DOHH2 (cell line): ENCODE data around the gene RPTOR.

Experiments used
- H3F3A ChIP-seq: fragments of 200-600 bp; sonication (generic), shearing (Covaris generic); 2 replicates; pipeline ENCODE4 v1.6.0; 2016; ENCODE audit warnings: antibody characterized with exemption, mild to moderate bottlenecking; ENCODE audit not compliant: control insufficient read depth, insufficient read depth
- H3K27ac ChIP-seq: fragments of 200-600 bp; sonication (generic); 2 replicates; pipeline ENCODE4 v1.5.1; 2014; ENCODE audit warnings: low read depth, mild to moderate bottlenecking, low read length, moderate library complexity
- H3K27me3 ChIP-seq: fragments of 200-600 bp; sonication (generic); 2 replicates; pipeline ENCODE4 v1.6.1; 2014; ENCODE audit warnings: mild to moderate bottlenecking, low read length, mixed read lengths; ENCODE audit not compliant: control insufficient read depth
- H3K36me3 ChIP-seq: fragments of 200-600 bp; sonication (generic); 2 replicates; pipeline ENCODE4 v1.6.1; 2014; ENCODE audit warnings: mild to moderate bottlenecking, low read length, moderate library complexity, mixed read lengths; ENCODE audit not compliant: control insufficient read depth
- H3K4me1 ChIP-seq: fragments of 200-600 bp; sonication (generic); 2 replicates; pipeline ENCODE4 v1.6.1; 2014; ENCODE audit warnings: mild to moderate bottlenecking, low read length, mixed read lengths; ENCODE audit not compliant: control insufficient read depth
- H3K4me2 ChIP-seq: fragments of 200-600 bp; sonication (generic); 2 replicates; pipeline ENCODE4 v1.6.0; 2014; ENCODE audit warnings: mild to moderate bottlenecking, low read length, moderate library complexity
- H3K4me3 ChIP-seq: fragments of 200-600 bp; sonication (generic); 2 replicates; pipeline ENCODE4 v1.5.1; 2014; ENCODE audit warnings: mild to moderate bottlenecking, low read length, mixed read lengths
- H3K79me2 ChIP-seq: fragments of 200-600 bp; sonication (generic); 2 replicates; pipeline ENCODE4 v1.6.1; 2014; ENCODE audit warnings: mild to moderate bottlenecking, low read length, mixed read lengths; ENCODE audit not compliant: control insufficient read depth
- H3K9me2 ChIP-seq: fragments of 200-600 bp; sonication (generic); replicated peaks from 2 replicates; pipeline ENCODE4 v1.6.1; 2014; ENCODE audit warnings: mild to moderate bottlenecking, low read length, mixed read lengths; ENCODE audit not compliant: control insufficient read depth
- H3K9me3 ChIP-seq: fragments of 200-600 bp; sonication (generic); 2 replicates; pipeline ENCODE4 v1.6.1; 2014; ENCODE audit warnings: antibody characterized with exemption, low read length, mixed read lengths; ENCODE audit not compliant: control insufficient read depth, insufficient read depth
- H4K20me1 ChIP-seq: fragments of 200-600 bp; sonication (generic); 2 replicates; pipeline ENCODE4 v1.6.0; 2014; ENCODE audit warnings: low read depth, mild to moderate bottlenecking, antibody characterized with exemption, low read length, moderate library complexity; ENCODE audit not compliant: control insufficient read depth, insufficient read depth
- EZH2phosphoT487 ChIP-seq: fragments of 200-600 bp; sonication (generic); IDR thresholded peaks from 2 replicates; pipeline ENCODE4 v1.6.1; 2017; ENCODE audit warnings: borderline replicate concordance, mild to moderate bottlenecking, antibody characterized with exemption, low read length, moderate library complexity, mixed read lengths
- TF ChIP-seq, protein P1 (sequence below): fragments of 200-600 bp; sonication (generic); IDR thresholded peaks from one replicate; pipeline ENCODE4 v1.5.1; 2014; ENCODE audit warnings: antibody characterized with exemption, mild to moderate bottlenecking, low read depth, low read length; ENCODE audit not compliant: poor library complexity, severe bottlenecking

Gene RPTOR

DNA sequence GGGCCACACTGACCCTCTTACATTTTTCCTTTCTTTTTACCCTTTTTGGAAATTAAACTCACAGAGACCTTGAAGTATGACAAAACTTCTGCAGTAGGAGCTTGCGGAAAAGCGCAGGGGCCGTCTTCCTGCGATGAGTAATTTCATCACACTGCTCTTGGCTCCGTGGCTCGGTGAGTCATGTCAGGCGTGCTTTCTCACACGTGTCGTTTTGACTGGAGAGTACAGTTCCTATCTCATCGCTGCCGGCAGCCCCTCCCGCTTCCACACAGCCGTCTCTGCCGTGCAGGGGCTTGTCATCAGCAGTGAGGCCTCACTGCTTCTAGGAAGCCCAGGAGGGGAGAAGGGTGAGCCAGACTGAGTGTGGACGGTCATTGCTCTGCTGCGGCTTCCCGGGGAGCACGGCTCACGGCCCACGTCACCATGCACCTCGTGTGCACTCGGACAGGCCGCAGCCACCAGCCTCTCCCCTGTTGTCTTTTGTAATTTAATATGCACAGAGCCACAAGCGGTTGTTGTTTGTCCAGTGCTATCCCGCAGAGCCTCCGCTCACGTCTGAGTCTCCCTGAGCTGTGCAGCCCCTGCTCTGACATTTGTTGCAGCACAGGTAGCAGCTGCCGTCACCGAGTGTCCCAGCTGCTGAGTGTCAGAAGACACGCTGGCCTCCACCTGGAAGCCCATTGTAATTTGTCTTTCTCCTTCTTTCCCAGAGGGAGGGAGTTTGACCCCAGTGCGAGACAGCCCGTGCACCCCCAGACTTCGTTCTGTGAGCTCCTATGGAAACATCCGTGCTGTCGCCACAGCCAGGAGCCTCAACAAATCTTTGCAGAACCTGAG, 347.6 kb downstream of the RPTOR start:
- Histone ChIP-seq H3K27ac (no peak overlapping the region), H3K4me3 (no peak overlapping the region), H3K4me1 (no peaks in the 10 kb centered on the region), H3K9me3 (no peaks in the 10 kb centered on the region), H3K4me2 (no peak overlapping the region), H3K36me3 (peaks cover 15% of the 10 kb centered on the region), H3F3A (no peaks in the 10 kb centered on the region), H3K27me3 (no peaks in the 10 kb centered on the region), H3K79me2 (no peaks in the 10 kb centered on the region), H3K9me2 (no peaks in the 10 kb centered on the region), H4K20me1 (no peaks in the 10 kb centered on the region)
- TF ChIP-seq, protein P1, sequence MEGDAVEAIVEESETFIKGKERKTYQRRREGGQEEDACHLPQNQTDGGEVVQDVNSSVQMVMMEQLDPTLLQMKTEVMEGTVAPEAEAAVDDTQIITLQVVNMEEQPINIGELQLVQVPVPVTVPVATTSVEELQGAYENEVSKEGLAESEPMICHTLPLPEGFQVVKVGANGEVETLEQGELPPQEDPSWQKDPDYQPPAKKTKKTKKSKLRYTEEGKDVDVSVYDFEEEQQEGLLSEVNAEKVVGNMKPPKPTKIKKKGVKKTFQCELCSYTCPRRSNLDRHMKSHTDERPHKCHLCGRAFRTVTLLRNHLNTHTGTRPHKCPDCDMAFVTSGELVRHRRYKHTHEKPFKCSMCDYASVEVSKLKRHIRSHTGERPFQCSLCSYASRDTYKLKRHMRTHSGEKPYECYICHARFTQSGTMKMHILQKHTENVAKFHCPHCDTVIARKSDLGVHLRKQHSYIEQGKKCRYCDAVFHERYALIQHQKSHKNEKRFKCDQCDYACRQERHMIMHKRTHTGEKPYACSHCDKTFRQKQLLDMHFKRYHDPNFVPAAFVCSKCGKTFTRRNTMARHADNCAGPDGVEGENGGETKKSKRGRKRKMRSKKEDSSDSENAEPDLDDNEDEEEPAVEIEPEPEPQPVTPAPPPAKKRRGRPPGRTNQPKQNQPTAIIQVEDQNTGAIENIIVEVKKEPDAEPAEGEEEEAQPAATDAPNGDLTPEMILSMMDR = no peak
- TF ChIP-seq EZH2phosphoT487 = no peak

DNA sequence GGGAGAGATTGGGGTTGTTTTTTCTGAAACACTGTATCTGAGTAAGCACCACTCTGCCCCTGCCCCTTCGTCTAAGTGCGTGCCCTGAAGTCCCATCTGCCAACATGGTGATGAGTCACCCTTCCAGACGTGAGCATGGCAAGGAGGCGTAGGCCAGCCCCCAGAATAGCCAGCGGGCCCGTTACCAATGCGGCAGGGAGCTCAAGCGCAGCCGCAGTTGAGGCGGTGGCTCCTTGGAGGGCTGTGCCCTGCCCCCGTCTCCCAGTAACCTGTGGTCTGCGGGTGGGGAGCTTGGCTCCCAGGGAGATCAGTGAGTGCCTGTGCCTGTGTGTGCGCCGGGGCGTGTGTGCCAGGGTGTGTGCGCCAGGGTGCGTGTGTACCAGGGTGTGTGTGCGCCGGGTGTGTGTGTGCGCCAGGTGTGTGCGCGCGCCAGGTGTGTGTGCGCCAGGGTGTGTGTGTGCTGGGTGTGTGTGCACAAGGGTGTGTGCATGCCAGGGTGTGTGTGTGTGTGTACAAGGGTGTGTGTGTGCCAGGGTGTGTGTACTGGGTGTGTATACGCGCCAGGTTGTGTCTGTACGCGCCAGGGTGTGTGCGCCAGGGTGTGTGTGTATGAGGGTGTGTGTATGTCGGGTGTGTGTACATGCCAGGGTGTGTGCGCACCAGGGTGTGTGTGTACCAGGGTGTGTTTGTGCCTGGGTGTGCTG, 348.4 kb downstream of the RPTOR start:
- Histone ChIP-seq H3K4me1 (no peaks in the 10 kb centered on the region), H3K36me3 (peaks cover 15% of the 10 kb centered on the region), H3F3A (peaks cover 2% of the 10 kb centered on the region; the same call in 1 of the 2 replicates), H3K9me3 (no peaks in the 10 kb centered on the region), H3K27me3 (no peaks in the 10 kb centered on the region), H3K79me2 (no peaks in the 10 kb centered on the region), H4K20me1 (no peaks in the 10 kb centered on the region), H3K4me2 (no peak overlapping the region), H3K9me2 (no peaks in the 10 kb centered on the region), H3K27ac (no peak overlapping the region), H3K4me3 (no peak overlapping the region)
- TF ChIP-seq, protein P1 = no peak
- TF ChIP-seq EZH2phosphoT487 = no peak

DNA sequence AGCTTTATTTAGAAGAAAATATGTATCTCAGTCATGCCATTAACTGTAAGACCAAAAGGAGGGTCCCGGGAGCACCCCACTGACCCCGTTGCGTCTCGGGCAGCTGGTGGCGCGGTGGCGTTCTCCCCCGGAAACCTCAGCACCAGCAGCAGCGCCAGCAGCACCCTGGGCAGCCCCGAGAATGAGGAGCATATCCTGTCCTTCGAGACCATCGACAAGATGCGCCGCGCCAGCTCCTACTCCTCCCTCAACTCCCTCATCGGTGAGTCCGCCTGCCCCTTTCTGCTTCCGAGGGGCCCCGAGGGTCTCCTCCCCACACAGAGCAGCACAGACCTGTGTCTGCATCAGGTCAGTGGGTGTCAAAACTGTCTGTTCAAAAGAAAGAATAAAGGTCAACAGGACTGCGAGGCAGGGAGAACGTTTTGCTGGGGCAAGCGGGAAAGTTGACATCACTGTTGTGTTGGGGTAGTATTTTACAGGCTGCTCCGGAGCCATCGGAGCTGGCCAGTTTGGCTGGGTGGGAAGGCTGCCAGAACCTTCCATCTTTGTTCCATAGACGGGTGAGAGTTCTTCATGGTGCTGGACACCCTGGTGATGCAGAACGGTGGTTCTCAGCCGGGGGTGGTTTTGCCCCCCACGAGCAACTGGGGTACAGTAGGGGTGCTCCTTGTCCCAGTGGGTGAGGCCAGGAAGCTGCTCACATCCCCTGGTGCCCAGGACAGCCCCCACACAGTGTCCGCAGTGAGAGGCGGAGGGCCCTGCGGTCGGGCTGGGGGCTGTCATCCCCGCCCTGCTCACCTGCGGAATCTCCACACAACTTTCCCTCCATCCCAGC, 349.2 kb downstream of the RPTOR start:
- H3K27ac ChIP-seq = no peak overlapping the region
- H3F3A ChIP-seq = peaks cover 3% of the 10 kb centered on the region; the same call in 1 of the 2 replicates
- H3K79me2 ChIP-seq = no peaks in the 10 kb centered on the region
- no peak overlapping the region for H3K4me3 ChIP-seq
- H3K4me2 ChIP-seq = no peak overlapping the region
- H3K9me2 ChIP-seq = no peaks in the 10 kb centered on the region
- H4K20me1 ChIP-seq = no peaks in the 10 kb centered on the region
- peaks cover 16% of the 10 kb centered on the region for H3K36me3 ChIP-seq
- no peaks in the 10 kb centered on the region for H3K27me3 ChIP-seq
- H3K9me3 ChIP-seq = no peaks in the 10 kb centered on the region
- no peak for TF ChIP-seq EZH2phosphoT487
- TF ChIP-seq, protein P1 = no peak
- peaks cover 2% of the 10 kb centered on the region for H3K4me1 ChIP-seq
